ELF-1 (cell line): ENCODE data around the gene TENM3.
A peak's percentile ranks its signal among the peaks of the same experiment; 100 is the strongest.

Source experiments
- DNase-seq: peaks from one replicate; pipeline ENCODE4 v3.0.0-alpha.2; 2016; ENCODE audit warnings: low read depth, low spot score

TENM3 gene

DNA sequence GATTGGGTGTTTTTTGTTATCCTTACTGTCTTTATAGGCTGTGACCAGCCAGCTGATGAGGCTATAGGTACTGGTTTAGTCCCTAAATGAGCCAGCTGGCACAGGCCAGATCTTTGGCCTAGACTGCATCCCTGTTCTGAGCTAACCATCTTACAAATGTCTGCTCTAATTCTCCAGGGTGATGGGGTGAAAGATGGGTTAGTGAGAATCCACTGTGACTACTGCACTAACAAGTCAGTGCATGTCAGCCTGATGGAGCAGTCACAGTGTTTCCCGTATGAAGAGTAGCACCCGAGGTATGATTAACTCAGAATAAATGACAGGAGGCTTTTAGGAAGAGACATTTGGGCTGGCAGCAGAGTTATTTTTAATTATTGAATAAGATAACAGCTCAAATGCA lies 493.0 kb downstream of the TENM3 start:
- DNase-seq = no peak

DNA sequence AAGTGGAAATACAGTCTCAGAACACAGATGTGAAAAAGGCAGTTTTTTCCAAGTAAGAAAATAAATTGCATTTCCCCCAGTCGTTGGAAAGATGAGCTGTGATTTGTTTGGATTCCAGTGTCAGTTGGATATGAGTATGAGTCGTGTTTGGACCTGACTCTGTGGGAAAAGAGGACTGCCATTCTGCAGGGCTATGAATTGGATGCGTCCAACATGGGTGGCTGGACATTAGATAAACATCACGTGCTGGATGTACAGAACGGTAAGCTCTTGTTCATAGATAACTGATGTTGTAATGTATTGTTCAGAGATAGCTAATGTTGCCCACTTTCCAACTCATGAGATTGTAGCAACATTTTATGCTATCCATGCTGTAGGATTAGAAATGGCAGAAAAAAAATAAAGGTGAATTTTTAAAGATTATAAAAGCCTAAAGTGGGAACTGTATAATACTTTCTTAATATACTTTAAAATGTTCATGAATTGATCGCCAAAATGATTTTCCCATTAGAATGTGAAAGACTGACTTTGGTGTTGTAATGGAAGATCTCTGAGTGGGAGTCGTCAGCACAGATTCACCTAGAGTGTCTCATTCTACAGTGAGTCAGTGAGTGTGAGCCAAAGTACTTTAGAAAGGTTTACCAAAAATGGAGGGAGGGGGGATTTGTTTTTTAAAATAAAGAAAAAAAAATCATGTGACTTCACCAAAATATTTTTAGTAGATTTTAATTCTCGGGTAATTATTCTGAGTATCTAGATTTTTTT lies 495.3 kb downstream of the TENM3 start:
- no peak for DNase-seq

DNA sequence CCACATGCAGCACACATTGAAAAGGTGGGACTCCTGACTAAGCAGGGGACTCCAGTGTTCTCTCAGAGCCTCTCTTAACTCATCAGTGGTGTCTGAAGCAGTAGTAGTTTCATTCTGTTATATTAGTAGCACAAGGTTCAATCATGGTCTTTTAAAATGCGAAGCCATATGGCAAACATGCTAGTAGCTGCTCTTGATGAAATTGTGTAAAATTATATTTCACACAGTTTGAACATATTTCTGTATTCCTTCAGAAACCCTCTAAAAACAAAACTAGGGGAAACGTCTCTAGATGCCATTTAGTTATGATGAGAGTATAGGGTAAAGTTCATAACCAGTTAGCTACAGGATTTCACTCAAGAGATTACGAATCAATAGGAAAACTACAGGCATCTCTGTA lies 497.1 kb downstream of the TENM3 start:
- DNase-seq = no peak

DNA sequence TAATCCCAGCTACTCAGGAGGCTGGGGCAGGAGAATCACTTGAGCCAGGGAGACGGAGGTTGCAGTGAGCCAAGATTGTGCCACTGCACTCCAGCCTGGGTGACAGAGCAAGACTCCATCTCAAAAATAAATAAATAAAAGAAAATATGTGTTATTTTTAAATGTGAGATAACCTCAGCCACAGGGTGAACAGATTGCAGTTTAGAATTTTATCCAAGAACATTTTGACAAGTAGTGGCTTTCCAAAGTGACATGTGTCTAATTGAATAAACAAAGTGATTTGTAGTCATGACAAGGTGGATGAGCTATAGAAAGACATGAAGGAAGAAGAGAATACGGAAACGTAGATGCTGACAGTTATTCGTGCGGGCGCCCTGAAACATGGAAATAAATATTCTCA lies 497.9 kb downstream of the TENM3 start:
- DNase-seq = no peak

DNA sequence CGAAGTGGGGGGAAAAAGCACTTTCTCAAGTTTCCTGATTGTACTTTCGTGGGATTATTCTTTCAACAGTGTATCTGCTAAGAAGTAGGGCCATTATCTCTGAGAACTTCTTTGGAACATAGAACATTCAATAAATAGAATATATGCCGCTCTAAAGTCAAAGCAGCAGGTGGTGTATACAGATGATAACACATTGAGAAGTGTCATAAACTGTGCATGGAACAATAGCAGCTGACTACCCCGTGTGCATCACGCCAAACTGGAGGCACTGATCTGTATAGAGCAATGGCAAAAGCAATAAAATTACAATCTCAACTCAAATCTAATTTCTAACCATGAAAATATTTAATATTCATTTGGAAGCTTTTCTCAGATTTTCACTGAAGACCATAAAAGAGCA lies 498.7 kb downstream of the TENM3 start:
- DNase-seq = no peak

DNA sequence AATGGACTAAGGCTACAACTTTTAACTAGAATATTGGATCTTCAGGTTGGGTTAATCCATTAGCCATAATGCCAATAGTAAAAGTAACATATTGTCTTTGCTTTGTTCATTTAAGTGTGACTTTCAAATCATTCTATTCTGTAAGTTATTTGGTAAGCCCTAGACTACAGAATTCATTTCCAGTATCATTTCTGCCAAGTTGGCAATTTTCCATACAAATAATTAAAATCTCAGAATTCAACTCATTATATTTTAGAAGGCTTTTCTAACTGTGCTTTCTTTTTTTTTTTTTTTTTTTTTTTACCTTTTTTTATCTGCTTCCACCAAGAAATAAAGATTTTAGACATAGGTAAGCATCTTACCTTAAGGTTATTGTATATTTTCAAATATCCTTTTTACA lies 500.6 kb downstream of the TENM3 start:
- DNase-seq = no peak

DNA sequence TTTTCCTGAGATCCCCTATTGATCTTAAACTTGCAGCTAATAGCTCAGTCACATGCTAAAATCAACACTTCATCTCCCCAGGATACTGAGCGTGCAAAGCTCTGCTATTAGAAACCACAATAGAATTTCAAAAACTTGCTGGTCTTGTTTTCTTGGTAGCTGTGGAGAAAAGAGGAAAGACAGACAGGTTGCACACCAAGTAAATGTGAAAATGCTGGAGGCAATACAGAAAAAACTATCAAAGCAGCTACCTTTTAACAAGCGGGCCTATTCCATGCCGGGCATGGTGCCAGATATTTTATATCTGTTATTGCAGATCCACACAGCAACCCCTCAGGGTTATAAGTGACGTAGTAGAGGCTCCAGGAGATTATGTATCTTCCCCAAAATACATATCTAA lies 502.0 kb downstream of the TENM3 start:
- DNase-seq = peak; percentile 9

DNA sequence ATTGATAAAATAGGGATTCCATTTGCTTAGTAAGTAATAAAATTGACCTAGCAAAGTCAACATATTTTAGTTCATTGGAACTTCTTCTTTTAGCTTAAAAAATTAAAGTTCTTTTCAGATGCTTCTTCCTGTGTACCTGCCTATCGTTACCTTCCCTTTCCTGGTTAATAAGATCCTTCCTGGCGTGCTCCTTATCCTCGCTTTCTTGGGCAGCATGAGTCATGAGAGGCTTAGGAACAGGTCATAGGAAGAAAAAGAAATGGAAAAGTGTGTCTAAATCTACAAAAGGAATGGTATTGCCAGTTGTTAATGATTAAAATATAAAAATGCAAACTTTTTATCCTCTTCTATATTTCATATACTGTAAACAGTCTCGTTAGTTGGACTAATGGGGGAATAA lies 503.7 kb downstream of the TENM3 start:
- DNase-seq = no peak

DNA sequence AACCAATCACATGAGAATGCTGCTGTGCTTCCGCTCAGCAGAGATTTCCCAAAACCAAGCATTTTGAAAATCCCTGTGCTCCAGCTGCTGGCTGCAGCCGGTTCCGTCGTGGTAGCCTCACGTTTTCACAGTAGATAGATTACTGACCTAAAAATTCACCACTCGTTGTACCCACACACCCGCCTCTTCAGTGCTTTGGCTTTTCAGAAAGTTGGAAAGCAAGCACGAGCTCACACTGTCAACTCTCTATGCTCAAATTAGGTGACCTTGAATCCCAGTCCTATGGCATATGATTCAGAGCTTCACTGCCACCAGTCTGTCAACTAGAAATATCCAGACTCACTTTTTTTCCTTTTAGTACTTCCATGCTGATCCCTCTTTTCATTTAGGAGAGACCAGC lies 505.1 kb downstream of the TENM3 start:
- no peak for DNase-seq

DNA sequence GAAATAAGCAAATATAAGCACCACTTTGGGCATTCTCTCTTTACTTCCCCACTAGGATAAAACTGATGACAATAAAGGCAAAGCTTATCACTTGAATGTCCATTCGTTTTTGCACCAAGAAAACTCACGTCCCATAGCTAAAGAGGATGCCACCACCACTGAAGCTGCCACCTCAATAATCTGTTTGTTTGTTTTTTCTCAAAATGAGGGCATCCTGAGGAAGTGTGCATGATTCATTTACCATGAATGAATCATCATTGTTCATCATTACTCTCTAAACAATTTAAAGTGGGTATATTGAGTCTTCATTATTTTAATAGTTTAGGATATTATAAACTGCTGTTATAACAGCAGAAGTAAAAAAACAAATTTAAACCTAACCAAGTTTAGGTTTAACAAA lies 505.7 kb downstream of the TENM3 start:
- DNase-seq = no peak

DNA sequence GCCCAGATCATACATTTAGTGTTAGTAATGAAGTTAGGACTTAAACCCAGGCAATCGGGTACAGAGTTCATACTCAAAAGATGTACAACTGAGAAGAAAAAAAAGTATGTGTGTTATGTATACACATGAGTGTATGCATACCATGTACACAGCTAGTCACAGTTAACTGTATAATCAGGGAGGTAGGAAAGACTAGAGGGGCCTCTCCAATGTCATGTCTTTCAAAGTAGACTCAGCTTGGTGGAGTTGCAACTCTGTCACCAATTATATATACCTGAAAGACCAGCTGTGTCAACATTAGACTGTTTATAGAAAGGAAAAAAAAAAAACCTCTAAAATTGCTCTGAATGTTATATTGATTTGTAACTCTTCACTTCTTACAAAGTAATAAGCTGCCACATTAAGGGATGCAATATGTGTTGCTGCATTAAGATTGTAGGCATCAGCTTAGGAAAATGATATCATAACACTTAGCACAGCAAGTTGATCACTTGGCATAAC lies 506.5 kb downstream of the TENM3 start:
- no peak for DNase-seq

DNA sequence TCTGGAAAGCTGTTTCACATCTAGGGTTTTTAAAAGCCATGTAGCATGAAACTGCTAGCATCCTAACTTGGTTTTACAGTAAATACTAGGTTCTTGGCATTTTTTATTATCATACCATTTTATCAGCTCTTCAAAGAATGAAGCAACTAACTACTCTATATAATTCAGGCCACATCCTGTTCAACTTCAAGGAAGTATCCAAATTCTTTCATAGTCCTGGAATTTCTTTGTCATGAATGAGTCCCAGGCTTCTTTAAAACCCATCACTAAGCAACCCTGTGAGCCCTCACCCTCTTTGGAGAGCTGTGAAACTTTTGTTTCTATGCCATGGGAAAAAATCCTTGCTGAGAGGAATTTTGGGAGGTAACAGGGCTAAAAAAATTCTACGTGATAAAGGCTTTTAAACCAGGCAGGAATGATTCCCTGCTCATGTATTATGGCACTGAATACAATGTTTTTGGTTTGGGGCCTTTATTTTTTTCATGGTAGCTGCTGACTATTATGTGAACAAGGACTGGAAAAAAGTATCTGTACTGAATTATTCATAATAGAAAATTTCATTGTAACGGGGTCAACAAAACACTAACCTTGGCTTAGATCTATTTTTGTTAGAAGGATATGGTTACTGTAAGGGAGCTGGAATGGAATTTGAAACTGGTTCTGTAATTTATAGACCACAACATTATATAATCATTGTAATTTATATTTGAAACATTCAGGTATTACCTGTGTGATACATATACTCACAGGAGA lies 509.1 kb downstream of the TENM3 start:
- no peak for DNase-seq

DNA sequence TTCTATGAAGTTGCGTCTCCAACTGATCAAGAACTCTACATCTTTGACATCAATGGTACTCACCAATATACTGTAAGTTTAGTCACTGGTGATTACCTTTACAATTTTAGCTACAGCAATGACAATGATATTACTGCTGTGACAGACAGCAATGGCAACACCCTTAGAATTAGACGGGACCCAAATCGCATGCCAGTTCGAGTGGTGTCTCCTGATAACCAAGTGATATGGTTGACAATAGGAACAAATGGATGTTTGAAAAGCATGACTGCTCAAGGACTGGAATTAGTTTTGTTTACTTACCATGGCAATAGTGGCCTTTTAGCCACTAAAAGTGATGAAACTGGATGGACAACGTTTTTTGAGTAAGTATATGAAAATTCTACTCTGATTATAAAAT lies 511.7 kb downstream of the TENM3 start:
- DNase-seq = no peak

DNA sequence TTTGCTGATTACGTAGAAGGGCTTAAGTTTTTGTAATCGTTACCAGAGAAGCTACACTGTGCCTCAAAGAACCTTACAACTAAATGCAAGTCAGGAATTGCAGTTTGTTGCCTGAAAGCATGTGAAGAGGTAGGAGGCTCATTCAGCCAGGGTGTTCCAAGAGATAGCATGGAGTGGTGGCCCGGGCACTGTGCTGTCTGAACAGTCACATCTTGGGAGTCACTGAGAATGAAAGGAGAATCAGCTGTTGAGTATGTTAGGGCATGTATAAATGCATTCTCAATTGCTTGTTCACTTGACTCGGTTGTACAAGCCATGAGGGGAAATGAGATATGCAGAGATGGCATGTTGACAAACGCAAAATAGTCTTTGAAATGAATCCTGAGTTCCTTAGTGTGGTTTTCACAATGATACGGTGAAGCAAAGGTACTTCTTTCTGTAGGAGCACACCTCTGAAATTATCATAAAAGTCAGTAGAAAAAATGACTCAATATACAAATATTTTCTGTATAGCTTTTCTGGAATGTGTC lies 513.0 kb downstream of the TENM3 start:
- DNase-seq = no peak

DNA sequence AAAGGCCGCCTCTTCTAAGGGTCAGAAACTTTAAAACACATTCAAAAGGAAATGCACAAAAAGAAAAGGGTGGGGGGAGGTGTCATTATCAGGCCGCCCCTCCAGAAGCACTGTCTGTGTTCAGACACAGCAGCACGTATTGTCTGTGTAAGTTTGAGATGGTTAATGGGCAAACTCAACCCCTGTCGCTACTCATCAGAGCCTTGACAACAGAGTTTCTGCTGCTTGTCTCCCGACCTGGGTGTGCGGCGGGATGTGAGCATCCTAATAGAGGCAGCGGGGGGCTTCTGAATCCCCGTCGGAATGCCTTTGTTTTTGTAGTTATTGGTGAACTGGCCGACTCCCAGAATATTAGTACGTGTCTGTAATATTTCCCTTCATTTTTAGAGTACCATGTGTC lies 515.1 kb downstream of the TENM3 start:
- peak; percentile 9 for DNase-seq

DNA sequence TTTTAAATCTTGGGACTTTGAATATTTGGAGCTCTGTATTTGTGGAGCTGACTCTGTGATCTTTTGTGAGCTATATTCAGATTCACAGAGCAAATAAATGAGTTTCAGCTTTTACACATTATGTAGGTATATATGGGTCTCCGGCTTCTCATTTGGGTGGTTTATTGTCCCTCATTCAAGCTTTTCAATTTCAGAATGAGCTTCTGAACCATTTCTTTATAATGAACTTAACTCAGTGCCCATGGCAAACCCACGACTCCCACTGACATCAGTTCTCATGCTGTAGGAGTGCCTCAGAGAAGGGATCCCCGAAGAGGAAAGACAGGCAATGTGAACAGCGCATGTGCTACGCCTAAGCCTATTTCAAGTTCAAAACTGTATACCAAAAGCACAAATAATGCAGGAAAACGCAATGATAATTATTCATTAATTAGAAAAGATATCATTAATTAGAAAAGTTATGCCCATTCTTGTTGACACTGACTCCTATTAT lies 517.4 kb downstream of the TENM3 start:
- no peak for DNase-seq

DNA sequence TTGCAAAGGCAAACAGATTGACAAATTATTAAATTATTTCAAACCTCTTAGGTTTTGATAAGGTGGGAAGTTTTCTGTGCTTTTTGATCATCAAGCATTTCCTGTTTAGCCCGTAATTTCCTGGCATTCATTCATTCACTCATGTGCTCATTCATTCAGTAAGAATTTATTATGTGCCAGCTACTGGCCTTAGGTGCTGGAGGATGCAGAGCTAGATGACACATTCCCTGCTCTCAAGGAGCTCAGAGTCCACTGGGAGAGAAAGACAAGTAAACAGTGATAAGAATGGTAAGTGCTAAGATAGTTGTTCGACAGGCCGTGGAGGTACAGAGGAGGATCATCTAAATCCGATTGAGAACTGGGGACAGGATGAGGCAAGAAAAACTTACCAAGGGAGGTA lies 520.9 kb downstream of the TENM3 start:
- DNase-seq = no peak

DNA sequence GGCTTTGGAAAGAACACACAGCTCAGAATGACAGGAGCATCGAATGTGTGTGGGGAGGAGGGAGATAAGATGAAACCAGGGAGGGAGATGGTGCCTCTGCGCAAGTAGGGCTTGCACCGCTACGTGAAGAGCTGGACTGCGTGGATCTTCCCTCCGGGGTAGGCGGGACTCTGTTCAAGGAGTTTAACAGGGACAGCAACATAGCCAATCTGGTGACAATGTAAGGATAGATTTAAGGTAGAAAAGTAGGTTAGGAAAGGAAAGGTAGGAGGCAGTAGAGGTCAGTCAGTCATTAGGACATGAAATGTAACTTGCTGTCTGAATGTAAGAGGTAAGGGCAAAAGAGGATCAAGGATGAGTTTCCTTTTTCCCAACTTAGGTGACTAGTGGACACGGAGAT lies 521.4 kb downstream of the TENM3 start:
- DNase-seq = peak; percentile 10

DNA sequence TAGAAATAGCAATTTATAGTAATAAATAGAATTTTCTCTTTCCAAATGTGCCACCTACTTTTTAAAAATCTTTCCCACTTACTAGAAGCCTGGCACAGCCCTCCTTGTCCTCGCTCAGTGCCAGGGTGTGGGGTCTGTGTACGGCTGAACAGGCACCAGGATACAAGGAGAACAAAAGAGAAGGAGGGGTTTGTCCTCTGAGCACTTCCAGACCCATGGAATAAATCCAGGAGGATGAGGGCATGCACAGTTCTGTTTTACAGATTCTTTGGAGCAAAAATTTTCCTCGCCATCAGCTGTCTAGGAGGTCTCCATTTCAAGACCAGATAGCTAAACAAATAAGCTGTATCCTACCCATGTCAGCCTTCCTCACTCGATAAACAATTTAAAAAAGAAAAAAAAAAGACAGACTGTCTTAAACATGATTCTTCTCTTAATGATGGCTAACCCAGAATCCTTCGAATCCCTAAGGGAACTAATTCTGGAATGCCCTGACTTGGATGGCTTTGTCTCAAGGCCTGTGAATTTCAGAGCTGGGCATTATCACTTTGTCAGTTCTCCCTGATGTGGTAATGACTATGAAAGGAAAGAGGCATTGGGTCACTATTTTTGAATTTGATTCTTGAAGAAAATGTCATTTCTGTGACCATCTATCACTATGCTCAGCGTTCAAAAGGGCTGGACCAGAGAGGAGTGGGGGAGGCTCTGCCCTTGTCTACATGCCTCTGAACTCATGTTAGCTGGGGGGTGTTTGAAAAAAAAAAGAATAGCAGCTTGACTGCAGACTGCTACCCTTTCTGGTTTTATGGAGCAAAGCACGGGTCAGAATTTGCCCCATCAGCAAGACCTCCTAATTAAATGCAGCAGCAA lies 523.0 kb downstream of the TENM3 start:
- no peak for DNase-seq

DNA sequence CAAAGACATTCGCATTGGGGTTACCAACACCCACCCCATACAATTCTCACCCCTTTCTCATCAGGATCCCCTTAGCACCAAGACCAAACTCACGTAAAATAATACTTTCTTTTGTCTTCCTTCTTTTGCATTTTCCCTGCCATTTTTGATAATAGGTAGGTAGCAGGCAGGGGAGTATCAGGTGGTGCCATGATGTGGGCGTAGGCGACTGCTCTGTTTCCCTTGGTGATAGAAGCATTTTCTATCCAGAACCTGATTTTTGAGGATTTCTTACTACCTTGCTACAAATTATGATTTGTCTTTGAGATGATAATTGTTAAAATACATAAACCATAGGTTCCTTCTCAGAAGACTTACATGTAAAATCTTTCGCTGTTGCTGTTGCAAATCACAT lies 523.7 kb downstream of the TENM3 start:
- no peak for DNase-seq

DNA sequence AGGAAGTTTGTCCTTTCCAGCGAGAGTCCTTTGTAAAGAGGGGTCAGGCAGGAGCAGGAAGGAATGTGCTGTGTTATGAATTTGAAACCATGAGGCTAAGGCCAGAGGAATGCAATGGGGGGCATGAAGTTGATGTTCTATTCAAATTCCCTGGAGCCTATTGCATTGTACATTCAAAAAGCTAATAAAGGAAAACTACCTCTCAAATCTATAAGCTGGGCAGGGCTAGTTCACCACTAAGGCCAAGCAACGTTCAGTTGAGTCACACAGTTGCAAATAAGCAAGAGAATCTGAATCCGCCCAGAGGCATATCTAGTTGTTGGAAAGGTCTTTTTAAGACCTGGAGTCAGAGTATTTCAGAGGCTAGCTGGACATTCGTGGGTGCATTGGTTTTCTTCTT lies 525.6 kb downstream of the TENM3 start:
- DNase-seq = peak; percentile 77
